ENCODE results near the gene CDS1.

Gene CDS1

DNA sequence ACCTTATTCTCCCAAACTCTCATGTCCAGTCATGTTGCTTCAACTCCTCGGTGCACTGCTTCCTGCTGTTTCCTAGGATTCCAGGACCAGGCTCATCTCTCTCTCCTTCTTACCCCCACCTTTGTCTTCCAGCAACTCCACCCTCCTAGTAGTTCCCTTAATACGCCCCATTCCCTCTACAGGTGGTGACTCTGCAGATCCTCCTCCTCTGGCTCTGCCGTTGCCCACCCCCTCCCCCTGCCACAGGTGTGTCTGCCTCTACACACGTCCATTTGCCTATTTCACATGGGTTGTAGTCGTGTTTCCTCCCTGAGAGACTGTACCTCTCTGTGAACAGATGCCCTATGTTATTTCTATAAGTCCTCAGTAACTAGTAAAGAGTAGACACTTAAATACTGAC, 32.4 kb downstream of the CDS1 start:
- H3K27me3 ChIP-seq: no peaks in the 10 kb centered on the region
- DNase-seq: no peak
- TF ChIP-seq, protein P1, sequence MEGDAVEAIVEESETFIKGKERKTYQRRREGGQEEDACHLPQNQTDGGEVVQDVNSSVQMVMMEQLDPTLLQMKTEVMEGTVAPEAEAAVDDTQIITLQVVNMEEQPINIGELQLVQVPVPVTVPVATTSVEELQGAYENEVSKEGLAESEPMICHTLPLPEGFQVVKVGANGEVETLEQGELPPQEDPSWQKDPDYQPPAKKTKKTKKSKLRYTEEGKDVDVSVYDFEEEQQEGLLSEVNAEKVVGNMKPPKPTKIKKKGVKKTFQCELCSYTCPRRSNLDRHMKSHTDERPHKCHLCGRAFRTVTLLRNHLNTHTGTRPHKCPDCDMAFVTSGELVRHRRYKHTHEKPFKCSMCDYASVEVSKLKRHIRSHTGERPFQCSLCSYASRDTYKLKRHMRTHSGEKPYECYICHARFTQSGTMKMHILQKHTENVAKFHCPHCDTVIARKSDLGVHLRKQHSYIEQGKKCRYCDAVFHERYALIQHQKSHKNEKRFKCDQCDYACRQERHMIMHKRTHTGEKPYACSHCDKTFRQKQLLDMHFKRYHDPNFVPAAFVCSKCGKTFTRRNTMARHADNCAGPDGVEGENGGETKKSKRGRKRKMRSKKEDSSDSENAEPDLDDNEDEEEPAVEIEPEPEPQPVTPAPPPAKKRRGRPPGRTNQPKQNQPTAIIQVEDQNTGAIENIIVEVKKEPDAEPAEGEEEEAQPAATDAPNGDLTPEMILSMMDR (IDR thresholded peaks at IDR 0.05; ENCODE audit: low read depth, low read length): no peak
- no peak overlapping the region for H3K4me3 ChIP-seq (ENCODE audit: low read depth, low read length)
- no peaks in the 10 kb centered on the region for H3K9me3 ChIP-seq
- H3K4me1 ChIP-seq: no peaks in the 10 kb centered on the region
- no peaks in the 10 kb centered on the region for H3K36me3 ChIP-seq

- Histone ChIP-seq H3K4me1 (no peaks in the 10 kb centered on the region), H3K27me3 (no peaks in the 10 kb centered on the region; the same call in 1 of the 2 replicates), H3K36me3 (no peaks in the 10 kb centered on the region), H3K4me3 (ENCODE audit: low read depth, low read length) (no peak overlapping the region), H3K9me3 (no peaks in the 10 kb centered on the region)
- DNase-seq: no peak
- TF ChIP-seq, protein P1 (IDR thresholded peaks at IDR 0.05; ENCODE audit: low read depth, low read length): no peak
Observed at GRCh38 chr4:84622959-84623358, 40.0 kb downstream of the CDS1 start.

DNA sequence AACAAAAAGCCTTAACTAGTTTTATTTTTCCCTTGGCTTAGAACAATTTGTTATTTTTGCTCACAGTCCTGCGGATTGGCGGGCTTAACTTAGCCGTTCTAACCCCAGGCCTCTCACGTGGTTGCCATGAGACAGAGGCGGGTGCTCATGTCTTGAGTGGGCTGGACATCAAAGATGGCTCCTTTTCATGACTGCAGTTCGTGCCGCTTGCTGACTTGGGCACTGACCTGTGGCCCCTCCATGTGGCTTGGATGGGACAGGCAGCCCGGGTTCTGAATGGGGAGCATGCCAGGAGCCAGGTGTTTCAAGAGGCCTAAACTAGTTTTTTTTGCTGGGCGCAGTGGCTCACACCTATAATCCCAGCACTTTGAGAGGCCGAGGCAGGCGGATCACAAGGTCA, 40.7 kb downstream of the CDS1 start:
- TF ChIP-seq, protein P1 (IDR thresholded peaks at IDR 0.05; ENCODE audit: low read depth, low read length): no peak
- Histone ChIP-seq H3K4me3 (ENCODE audit: low read depth, low read length) (no peak overlapping the region), H3K27me3 (no peaks in the 10 kb centered on the region; the same call in 1 of the 2 replicates), H3K4me1 (no peaks in the 10 kb centered on the region), H3K36me3 (no peaks in the 10 kb centered on the region), H3K9me3 (no peaks in the 10 kb centered on the region)
- no peak for DNase-seq

- H3K4me1 ChIP-seq: no peaks in the 10 kb centered on the region
- H3K36me3 ChIP-seq: no peaks in the 10 kb centered on the region
- H3K27me3 ChIP-seq: no peaks in the 10 kb centered on the region; the same call in 1 of the 2 replicates
- DNase-seq: no peak
- no peaks in the 10 kb centered on the region for H3K9me3 ChIP-seq
- no peak overlapping the region for H3K4me3 ChIP-seq (ENCODE audit: low read depth, low read length)
- TF ChIP-seq, protein P1 (IDR thresholded peaks at IDR 0.05; ENCODE audit: low read depth, low read length): no peak
Observed at GRCh38 chr4:84626673-84627072, 43.7 kb downstream of the CDS1 start.

GRCh38 chr4:84631573-84631972, 48.6 kb downstream of the CDS1 start:
- DNase-seq: no peak
- Histone ChIP-seq H3K36me3 (no peaks in the 10 kb centered on the region), H3K27me3 (no peaks in the 10 kb centered on the region), H3K9me3 (no peaks in the 10 kb centered on the region), H3K4me3 (ENCODE audit: low read depth, low read length) (no peak overlapping the region), H3K4me1 (no peaks in the 10 kb centered on the region)
- TF ChIP-seq, protein P1 (IDR thresholded peaks at IDR 0.05; ENCODE audit: low read depth, low read length): no peak

DNA sequence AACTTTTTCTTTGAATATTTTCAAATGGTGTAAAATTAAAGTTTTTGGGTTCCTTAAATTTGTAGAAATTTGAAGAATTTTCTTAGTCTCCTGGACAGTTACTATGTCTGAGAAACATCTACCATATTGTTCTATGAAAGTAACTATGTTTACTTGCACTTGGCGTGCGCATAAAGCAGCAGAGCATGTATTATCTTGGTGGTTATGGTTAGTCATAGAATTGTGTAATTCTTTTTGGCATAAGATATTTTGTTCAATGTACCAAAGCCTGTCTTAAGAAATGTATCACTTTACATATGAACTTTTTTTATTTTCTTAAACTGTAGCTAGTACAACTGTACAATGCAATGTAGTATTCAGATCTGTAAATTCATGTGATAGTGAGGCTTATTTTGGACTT, 49.2 kb downstream of the CDS1 start:
- Histone ChIP-seq H3K4me1 (no peaks in the 10 kb centered on the region), H3K9me3 (no peaks in the 10 kb centered on the region), H3K4me3 (ENCODE audit: low read depth, low read length) (no peak overlapping the region), H3K27me3 (no peaks in the 10 kb centered on the region), H3K36me3 (no peaks in the 10 kb centered on the region)
- TF ChIP-seq, protein P1 (IDR thresholded peaks at IDR 0.05; ENCODE audit: low read depth, low read length): no peak
- no peak for DNase-seq

Data from BE2C (cell line).